GM12801 (cell line): ENCODE measurements around the gene PROX1.

Source experiments
- TF ChIP-seq, protein P1 (sequence below): IDR thresholded peaks from one replicate; pipeline ENCODE4 v1.5.1; 2011; ENCODE audit warnings: control low read depth; ENCODE audit not compliant: insufficient read length; ENCODE audit errors: extremely low read depth

PROX1 gene

DNA sequence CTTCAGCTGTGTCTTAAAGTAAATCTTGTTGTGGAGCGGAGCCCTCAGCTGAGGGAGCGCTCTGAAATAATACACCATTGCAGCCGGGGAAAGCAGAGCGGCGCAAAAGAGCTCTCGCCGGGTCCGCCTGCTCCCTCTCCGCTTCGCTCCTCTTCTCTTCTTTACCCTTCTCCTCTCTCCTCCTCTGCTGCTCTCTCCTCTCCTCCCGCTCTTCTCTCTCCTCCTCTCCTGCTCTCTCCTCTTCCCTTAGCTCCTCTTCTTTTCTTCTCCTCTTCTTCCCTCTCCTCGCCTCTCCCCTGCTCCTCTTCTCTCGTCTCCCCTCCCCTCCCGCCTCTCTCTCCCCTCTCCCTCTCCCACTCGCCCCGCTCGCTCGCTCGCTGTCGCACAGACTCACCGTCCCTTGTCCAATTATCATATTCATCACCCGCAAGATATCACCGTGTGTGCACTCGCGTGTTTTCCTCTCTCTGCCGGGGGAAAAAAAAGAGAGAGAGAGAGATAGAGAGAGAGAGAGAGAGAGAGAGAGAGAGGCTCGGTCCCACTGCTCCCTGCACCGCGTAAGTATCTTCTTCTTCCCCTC is at the start of gene PROX1:
Gene PROX1 (plus strand): TSS at position 47 of the 580 bp plus-strand sequence. CDS start 8,563 bp downstream, outside the sequence.
- TF ChIP-seq, protein P1, sequence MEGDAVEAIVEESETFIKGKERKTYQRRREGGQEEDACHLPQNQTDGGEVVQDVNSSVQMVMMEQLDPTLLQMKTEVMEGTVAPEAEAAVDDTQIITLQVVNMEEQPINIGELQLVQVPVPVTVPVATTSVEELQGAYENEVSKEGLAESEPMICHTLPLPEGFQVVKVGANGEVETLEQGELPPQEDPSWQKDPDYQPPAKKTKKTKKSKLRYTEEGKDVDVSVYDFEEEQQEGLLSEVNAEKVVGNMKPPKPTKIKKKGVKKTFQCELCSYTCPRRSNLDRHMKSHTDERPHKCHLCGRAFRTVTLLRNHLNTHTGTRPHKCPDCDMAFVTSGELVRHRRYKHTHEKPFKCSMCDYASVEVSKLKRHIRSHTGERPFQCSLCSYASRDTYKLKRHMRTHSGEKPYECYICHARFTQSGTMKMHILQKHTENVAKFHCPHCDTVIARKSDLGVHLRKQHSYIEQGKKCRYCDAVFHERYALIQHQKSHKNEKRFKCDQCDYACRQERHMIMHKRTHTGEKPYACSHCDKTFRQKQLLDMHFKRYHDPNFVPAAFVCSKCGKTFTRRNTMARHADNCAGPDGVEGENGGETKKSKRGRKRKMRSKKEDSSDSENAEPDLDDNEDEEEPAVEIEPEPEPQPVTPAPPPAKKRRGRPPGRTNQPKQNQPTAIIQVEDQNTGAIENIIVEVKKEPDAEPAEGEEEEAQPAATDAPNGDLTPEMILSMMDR = no peak

GRCh38 chr1:213938776-213939175 is 49.0 kb upstream of the PROX1 start:
- TF ChIP-seq, protein P1 = no peak

GRCh38 chr1:213939888-213940287 is 47.9 kb upstream of the PROX1 start:
- TF ChIP-seq, protein P1 = no peak

DNA sequence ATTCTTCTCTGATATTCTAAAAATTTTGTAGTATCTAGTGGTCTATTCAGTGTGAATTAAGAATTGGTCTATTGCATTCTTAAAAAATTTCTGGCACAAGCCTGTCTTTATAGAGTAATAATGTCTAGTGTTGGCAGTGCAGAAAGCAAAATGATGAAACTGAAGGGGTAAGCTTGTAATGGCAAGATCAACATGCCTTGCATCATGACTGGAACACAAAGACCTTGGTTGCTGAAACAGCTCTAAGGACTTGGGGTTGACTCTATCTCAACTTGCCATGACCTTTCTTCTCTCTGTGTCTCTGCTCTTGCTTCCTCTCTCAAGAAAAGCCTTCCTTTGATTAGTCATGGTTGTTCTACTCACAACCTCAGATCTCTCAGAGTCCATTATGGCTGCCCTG is 46.8 kb upstream of the PROX1 start:
- TF ChIP-seq, protein P1 = no peak

DNA sequence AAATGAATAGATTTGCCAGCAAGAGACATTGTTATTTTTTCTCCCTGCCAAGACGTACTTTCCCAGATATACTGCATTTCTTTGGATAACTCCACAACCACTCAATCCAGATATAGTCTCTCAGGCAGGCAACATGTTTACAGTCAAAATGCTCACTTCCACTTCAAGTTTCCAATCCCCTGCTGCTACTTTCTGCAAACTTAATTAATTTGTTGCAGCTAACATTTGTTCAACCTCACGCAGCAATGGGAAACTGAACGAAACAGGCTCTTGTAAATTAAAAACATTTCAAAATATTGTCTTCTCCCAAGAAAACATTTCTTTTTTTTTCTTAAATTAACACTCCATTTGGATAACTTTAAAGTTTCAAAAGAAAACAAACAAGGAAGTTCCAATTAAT is 45.7 kb upstream of the PROX1 start:
- TF ChIP-seq, protein P1 = no peak

- TF ChIP-seq, protein P1 = no peak
Observed at GRCh38 chr1:213947200-213947801, 40.5 kb upstream of the PROX1 start.

DNA sequence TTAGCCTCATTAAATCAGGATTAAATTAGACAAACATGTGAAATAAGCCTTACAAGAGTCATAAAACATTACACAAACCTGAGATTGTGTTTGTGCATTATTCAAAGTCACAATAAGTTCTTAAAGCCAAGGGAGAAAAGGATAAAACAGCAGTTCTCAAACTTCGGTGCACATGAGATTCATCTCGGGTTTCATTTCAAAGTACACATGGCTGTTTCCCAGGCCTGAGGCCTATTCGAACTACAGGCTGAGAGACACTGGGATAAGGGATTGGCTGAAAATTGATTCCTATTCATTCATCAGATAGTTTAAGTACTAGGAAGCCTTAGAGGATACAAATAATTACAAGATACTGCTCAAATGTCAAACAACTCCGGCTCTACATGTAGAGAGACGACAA is 35.9 kb upstream of the PROX1 start:
- TF ChIP-seq, protein P1 = no peak
